GM19452 (cell line): Measurements from ENCODE around the gene TNFRSF14.

ENCODE experiments used
- ATAC-seq: cut with Tn5 transposase; IDR thresholded peaks from one replicate; pipeline ENCODE4 v1.9.1; 2021; ENCODE audit not compliant: unreplicated experiment

TNFRSF14 gene

DNA sequence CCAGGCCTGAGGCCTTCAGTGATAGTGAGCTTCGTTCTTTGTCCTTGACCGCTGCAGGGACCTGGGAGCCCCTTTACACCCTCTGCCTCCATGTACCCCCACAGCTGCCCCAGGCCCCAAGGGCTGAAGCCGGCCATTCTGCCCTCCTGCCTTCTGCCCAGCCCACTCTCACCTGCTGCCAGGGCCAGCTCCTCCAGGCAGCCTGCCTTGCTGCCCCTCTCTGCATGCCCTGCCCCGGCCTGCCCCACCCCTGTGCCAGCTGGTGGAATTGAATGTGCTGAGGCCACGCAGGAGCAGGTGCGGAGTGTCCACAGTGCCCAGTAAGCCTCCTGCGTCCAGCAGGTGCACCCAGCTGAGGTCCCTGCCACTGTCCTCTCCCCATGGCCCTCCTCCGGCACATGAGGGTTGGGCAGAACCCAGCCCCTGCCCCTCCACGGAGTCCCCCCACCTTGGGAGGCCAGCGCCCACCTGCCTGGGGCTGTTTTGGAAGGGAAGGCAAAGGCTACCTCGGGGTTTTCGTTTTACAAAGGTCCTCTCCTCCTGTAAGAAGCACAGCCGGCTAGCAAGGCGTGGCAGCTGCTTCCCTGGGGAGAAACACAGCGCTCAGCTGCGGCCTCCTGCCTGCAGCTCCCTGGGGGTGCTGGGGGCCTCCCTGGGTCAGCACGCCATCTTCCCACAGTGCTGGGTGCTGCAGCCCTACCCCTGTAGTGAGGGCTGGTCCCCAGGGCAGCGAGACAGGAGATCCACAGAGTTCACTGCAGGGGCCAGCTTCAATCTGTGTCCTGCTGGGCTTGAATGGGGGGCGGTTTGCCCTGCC lies 55.7 kb downstream of the TNFRSF14 start:
- no peak for ATAC-seq

DNA sequence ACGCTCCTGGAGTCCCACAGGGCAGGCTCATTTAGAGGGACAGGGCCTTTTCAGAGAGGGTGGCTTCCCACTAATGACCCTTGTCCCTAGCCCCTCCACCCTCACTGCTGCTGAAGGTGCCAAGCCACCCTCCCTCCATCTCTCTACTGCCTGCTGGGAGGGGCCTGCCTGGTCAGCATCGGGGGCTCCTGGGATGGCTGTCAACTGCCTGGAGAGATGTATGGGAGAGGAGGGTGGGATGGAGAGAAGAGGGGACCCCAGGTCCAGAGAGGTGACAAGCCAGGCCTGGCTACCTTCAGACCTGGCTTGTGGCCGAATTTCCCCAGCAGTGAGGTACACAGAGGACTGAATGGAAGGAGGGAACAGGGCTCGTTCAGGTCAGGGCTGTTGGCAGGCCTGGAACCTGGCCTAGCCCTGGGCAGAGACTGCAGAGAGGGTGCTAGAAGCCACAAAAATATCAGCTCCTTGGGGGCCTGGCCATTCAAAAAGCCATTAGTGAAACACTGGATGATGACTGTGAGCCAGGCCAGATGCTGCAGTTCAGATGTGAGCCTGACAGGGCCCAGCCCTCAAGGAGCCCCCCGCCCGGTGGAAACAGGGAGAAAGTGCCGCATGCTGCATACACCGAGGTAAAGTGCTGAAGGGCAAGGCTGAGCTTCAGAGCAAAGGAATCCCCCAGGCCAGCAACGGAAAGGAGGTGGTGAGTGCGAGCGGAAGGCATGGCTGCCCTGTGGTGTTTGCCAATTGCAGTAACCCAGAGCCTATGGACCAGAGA lies 56.6 kb downstream of the TNFRSF14 start:
- no peak for ATAC-seq
